Pancreas (tissue), 10 donors: ENCODE measurements around the gene CPT1C. TPM values are rescaled to one million over a fixed set of nuclear protein-coding genes. Genes with fewer than 3 reads are reported as not detected.

Experiments
- ATAC-seq, 4 donors: fragments of 200-7000 bp; cut with Tn5 transposase; one replicate each; pipeline versions ENCODE4 v1.8.0 to v1.9.1; 2020; ENCODE audit warnings: mild to moderate bottlenecking in 4 of 4, moderate library complexity in 4 of 4
- DNase-seq, 6 donors: peaks; one replicate each; pipeline ENCODE4 v3.0.0-alpha.2; 2020
- FAIRE-seq: peaks from 2 replicates; lab custom pipeline; 2012; peaks lifted over from hg19 to GRCh38; lab: Jason Lieb, UNC
- H3K27ac ChIP-seq, 4 donors: fragments of 200-600 bp; sonication (generic); 1 replicate in 3 of 4; 2 replicates in 1 of 4; pipeline versions ENCODE4 v1.5.0 to v1.8.0; 2020
- H3K27me3 ChIP-seq, 4 donors: fragments of 200-600 bp; one replicate each; pipeline ENCODE4 v1.8.0; 2021
- H3K36me3 ChIP-seq, 3 donors: fragments of 200-600 bp; sonication (generic) in 1 of 3; one replicate each; pipeline versions ENCODE4 v1.5.0 to v1.8.0; 2020 to 2021
- H3K4me1 ChIP-seq, 3 donors: fragments of 200-600 bp; one replicate each; pipeline ENCODE4 v1.8.0; 2021
- H3K4me3 ChIP-seq, 4 donors: fragments of 200-600 bp; sonication (generic) in 2 of 4; one replicate each; pipeline versions ENCODE4 v1.5.0 to v1.8.0; 2020 to 2021
- H3K9me3 ChIP-seq, 4 donors: fragments of 200-600 bp; one replicate each; pipeline ENCODE4 v1.8.0; 2021
- CTCF ChIP-seq, 4 donors: fragments of 200-600 bp; sonication (generic) in 3 of 4; IDR thresholded peaks; one replicate each; pipeline versions ENCODE4 v1.5.0 to v1.8.0; 2021; ENCODE audit warnings: antibody characterized with exemption in 4 of 4
- WGBS, 2 donors: extraction: QIAGEN DNeasy Blood & Tissue Kit; methylation state at CpG; one replicate each; pipeline ENCODE4 v1.1.7; 2013; 5-methylcytosine and 5-hydroxymethylcytosine counted together
- intact Hi-C, 3 donors: fragments of 100-400 bp; cut with DNase I; formaldehyde crosslinking; loops; one replicate each; pipeline versions ENCODE4 v1.11.1 to v1.14.2; 2022
- polyA plus RNA-seq, 2 donors: library from polyadenylated mRNA; stranded (reverse); fragments of 200-250 nt; gene quantifications; one replicate each; pipeline ENCODE4 v1.2.3, GENCODE V29; 2013
- total RNA-seq, 6 donors: library from RNA; stranded (reverse); fragmentation: NEBNext Ultra II Directional in 4 of 6; extraction: Animal tissue kit (Norgen Biotek cat#: 25700) in 4 of 6; gene quantifications; one replicate each; pipeline versions ENCODE4 v1.2.1 to v1.2.4, GENCODE V29; 2021 to 2023
- donor health status: healthy with polysubstance abuse.
- donor health status: DM: no; HTN: no; CAD: no; lungs with moderate emphysema.
- donor health status: DM: no; HTN: no; CAD: no.
- donor health status: control.
- donor health status: control.
- donor health status: Bipolar disorder and iron deficiency.
- donor health status: DM: yes; HTN: yes; CAD: no.
- donor health status: DM: no; HTN: no; CAD: no.
- donor health status: DM: no; HTN: no; CAD: no.
- donor health status: DM: yes; HTN: yes; CAD: no.

The CPT1C gene
- total and polyA plus RNA-seq, 8 donors: 0.28 to 12.6 (median 3.0) TPM

GRCh38 chr19:49645592-49645991, 45.3 kb upstream of the CPT1C start:
- peak in 1 of 6 donors; percentile 51 for DNase-seq
- no peak for FAIRE-seq
- TF ChIP-seq CTCF (IDR thresholded peaks at IDR 0.05): no peak
- H3K36me3 ChIP-seq: peaks cover 0 to 12% (median 8%) of the 10 kb centered on the region in 3 donors
- intact Hi-C loops: no loop called here
- no peak overlapping the region for H3K27ac ChIP-seq
- 89 to 96% methylated on average over 11 of the region's 11 CpGs for WGBS, 2 donors
- H3K27me3 ChIP-seq: no peaks in the 10 kb centered on the region
- no peak overlapping the region for H3K4me3 ChIP-seq
- peaks cover 5 to 14% (median 8%) of the 10 kb centered on the region in 3 donors for H3K4me1 ChIP-seq
- no peak for ATAC-seq
- no peaks in the 10 kb centered on the region for H3K9me3 ChIP-seq

GRCh38 chr19:49645995-49646394, 44.9 kb upstream of the CPT1C start:
- Histone ChIP-seq H3K9me3 (no peaks in the 10 kb centered on the region), H3K36me3 (peaks cover 0 to 12% (median 8%) of the 10 kb centered on the region in 3 donors), H3K27me3 (no peaks in the 10 kb centered on the region), H3K4me3 (no peak overlapping the region), H3K4me1 (peaks cover 5 to 14% (median 8%) of the 10 kb centered on the region in 3 donors), H3K27ac (no peak overlapping the region)
- WGBS, 2 donors: 91 to 96% methylated on average over 13 of the region's 13 CpGs
- TF ChIP-seq CTCF (IDR thresholded peaks at IDR 0.05): no peak
- ATAC-seq (no peak), DNase-seq (peak in 1 of 6 donors; percentile 62), FAIRE-seq (no peak)
- intact Hi-C loops: no loop called here

- ATAC-seq (no peak), FAIRE-seq (no peak), DNase-seq (peak in 1 of 6 donors; percentile 54)
- 89 to 92% methylated on average over 17 of the region's 17 CpGs for WGBS, 2 donors
- Histone ChIP-seq H3K4me1 (peaks cover 5 to 14% (median 8%) of the 10 kb centered on the region in 3 donors), H3K9me3 (no peaks in the 10 kb centered on the region), H3K4me3 (no peak overlapping the region), H3K27ac (no peak overlapping the region), H3K36me3 (peaks cover 0 to 18% (median 8%) of the 10 kb centered on the region in 3 donors), H3K27me3 (no peaks in the 10 kb centered on the region)
- TF ChIP-seq CTCF (IDR thresholded peaks at IDR 0.05): no peak
- intact Hi-C loops: no loop called here
Measured at GRCh38 chr19:49646586-49646985, 44.3 kb upstream of the CPT1C start.

- no peak for TF ChIP-seq CTCF (IDR thresholded peaks at IDR 0.05)
- Histone ChIP-seq H3K27ac (no peak overlapping the region), H3K36me3 (peaks cover 0 to 50% (median 25%) of the 10 kb centered on the region in 3 donors), H3K4me1 (no peaks in the 10 kb centered on the region), H3K4me3 (no peak overlapping the region), H3K27me3 (no peaks in the 10 kb centered on the region), H3K9me3 (no peaks in the 10 kb centered on the region)
- DNase-seq (peak in 1 of 6 donors; percentile 33), ATAC-seq (no peak), FAIRE-seq (no peak)
- WGBS, 2 donors: 95% methylated on average over 51 to 72 of the region's 72 CpGs
- intact Hi-C loops: no loop called here
Measured at GRCh38 chr19:49651029-49651819, 39.7 kb upstream of the CPT1C start.
